Tibial nerve (tissue), 4 donors: Measurements from ENCODE around the gene DOK5.
"Not testable (repeated sequence)": the region's sequence is repeated elsewhere in the genome, so short reads cannot be mapped to it uniquely, and the experiment has no call there.

ENCODE experiments used
- EP300 ChIP-seq, 2 donors: sonication (generic); formaldehyde crosslinking; IDR thresholded peaks; one replicate each; pipeline ENCODE4 v1.6.1; 2017; ENCODE audit warnings: antibody characterized with exemption in 2 of 2, mild to moderate bottlenecking in 1 of 2
- TF ChIP-seq, protein P1 (sequence below), 5 experiments: fragments of 200-600 bp in 3 of 5; fragments of 450-650 bp in 2 of 5; sonication (generic) in 3 of 5; IDR thresholded peaks; one replicate each; pipeline ENCODE4 v1.5.1; 2016 to 2019; ENCODE audit warnings: antibody characterized with exemption in 5 of 5, mild to moderate bottlenecking in 3 of 5, moderate library complexity in 2 of 5

DNA sequence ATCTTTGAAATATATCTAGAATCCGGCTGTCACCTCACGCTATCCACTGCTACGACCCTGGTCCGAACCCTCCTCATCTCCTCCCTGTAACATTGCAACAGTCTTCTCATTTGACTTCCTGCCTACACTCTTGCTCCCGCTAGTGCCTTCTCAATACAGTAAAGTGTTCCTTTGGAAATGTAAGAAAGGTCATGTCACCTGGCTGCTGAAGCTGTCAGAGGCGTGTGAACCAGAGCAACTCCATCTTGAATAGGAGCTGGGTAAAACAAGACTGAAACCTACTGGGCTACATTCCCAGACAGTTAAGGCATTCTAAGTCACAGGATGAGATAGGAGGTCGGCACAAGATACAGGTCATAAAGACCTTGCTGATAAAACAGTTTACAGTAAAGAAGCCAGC lies 4.5 kb downstream of the DOK5 start:
- not testable (repeated sequence) for TF ChIP-seq EP300 (IDR thresholded peaks at IDR 0.05)
- TF ChIP-seq, protein P1, sequence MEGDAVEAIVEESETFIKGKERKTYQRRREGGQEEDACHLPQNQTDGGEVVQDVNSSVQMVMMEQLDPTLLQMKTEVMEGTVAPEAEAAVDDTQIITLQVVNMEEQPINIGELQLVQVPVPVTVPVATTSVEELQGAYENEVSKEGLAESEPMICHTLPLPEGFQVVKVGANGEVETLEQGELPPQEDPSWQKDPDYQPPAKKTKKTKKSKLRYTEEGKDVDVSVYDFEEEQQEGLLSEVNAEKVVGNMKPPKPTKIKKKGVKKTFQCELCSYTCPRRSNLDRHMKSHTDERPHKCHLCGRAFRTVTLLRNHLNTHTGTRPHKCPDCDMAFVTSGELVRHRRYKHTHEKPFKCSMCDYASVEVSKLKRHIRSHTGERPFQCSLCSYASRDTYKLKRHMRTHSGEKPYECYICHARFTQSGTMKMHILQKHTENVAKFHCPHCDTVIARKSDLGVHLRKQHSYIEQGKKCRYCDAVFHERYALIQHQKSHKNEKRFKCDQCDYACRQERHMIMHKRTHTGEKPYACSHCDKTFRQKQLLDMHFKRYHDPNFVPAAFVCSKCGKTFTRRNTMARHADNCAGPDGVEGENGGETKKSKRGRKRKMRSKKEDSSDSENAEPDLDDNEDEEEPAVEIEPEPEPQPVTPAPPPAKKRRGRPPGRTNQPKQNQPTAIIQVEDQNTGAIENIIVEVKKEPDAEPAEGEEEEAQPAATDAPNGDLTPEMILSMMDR (IDR thresholded peaks at IDR 0.05) = not testable (repeated sequence)
